PC-9 (cell line): ENCODE measurements around the gene APLF. TPM values are rescaled to one million over a fixed set of nuclear protein-coding genes. Genes with fewer than 3 reads are reported as not detected.

Experiments used
- BruUV-seq: library from RNA; stranded (reverse); fragments of 400-500 nt; replicated peaks from 2 replicates; lab custom pipeline; 2021; lab: Mats Ljungman, UMichigan
- CTCF ChIA-PET: fragments of 300-600 bp; sonication (Branson Sonifier 250); formaldehyde crosslinking; loops from one replicate; lab custom pipeline; 2022; ENCODE audit warnings: antibody characterized with exemption; lab: Charles Lee
- POLR2A ChIA-PET: fragments of 300-600 bp; sonication (Branson Sonifier 250); formaldehyde crosslinking; loops from one replicate; lab custom pipeline; 2022; ENCODE audit warnings: antibody characterized with exemption; ENCODE audit not compliant: unreplicated experiment; lab: Charles Lee
- DNase-seq, 2 experiments: peaks; one replicate each; pipeline versions ENCODE4 v3.0.0 to v3.0.0-alpha.2; 2015 to 2022; ENCODE audit warnings: mixed read lengths in 1 of 2
- H2AFZ ChIP-seq: fragments of 200-600 bp; sonication (generic); 2 replicates; pipeline ENCODE4 v1.8.1; 2017; ENCODE audit warnings: antibody characterized with exemption
- H3F3A ChIP-seq: fragments of 200-600 bp; sonication (generic); 2 replicates; pipeline ENCODE4 v1.8.1; 2017; ENCODE audit warnings: antibody characterized with exemption, mild to moderate bottlenecking, low read depth; ENCODE audit not compliant: insufficient read depth
- H3K27ac ChIP-seq: fragments of 200-600 bp; sonication (generic); 2 replicates; pipeline ENCODE4 v1.6.1; 2016; ENCODE audit warnings: mixed run types
- H3K27me3 ChIP-seq: fragments of 200-600 bp; sonication (generic); 2 replicates; pipeline ENCODE4 v1.6.1; 2016; ENCODE audit warnings: low read depth, mixed run types; ENCODE audit not compliant: insufficient read depth
- H3K36me3 ChIP-seq: fragments of 200-600 bp; sonication (generic); 2 replicates; pipeline ENCODE4 v1.6.1; 2016; ENCODE audit warnings: low read depth, mixed run types
- H3K4me1 ChIP-seq: fragments of 200-600 bp; sonication (generic); replicated peaks from 2 replicates; pipeline ENCODE4 v1.6.1; 2016; ENCODE audit warnings: mixed run types; ENCODE audit not compliant: insufficient read depth
- H3K4me2 ChIP-seq: fragments of 200-600 bp; sonication (generic); 2 replicates; pipeline ENCODE4 v1.6.1; 2017; ENCODE audit warnings: mixed run types
- H3K4me3 ChIP-seq: fragments of 200-600 bp; sonication (generic); 2 replicates; pipeline ENCODE4 v1.6.1; 2016; ENCODE audit warnings: mixed run types
- H3K79me2 ChIP-seq: fragments of 200-600 bp; sonication (generic); 2 replicates; pipeline ENCODE4 v1.6.1; 2017; ENCODE audit warnings: low read depth, mixed run types
- H3K9me2 ChIP-seq: fragments of 200-600 bp; sonication (generic); 2 replicates; pipeline ENCODE4 v1.8.1; 2017; ENCODE audit warnings: mild to moderate bottlenecking; ENCODE audit not compliant: insufficient read depth
- H3K9me3 ChIP-seq: fragments of 200-600 bp; sonication (generic); 2 replicates; pipeline ENCODE4 v1.8.1; 2016; ENCODE audit warnings: low read depth; ENCODE audit not compliant: insufficient read depth
- H4K20me1 ChIP-seq: fragments of 200-600 bp; sonication (generic); 2 replicates; pipeline ENCODE4 v1.8.1; 2017; ENCODE audit not compliant: insufficient read depth
- EZH2 ChIP-seq: fragments of 200-600 bp; sonication (generic); IDR thresholded peaks from 2 replicates; pipeline ENCODE4 v1.8.0; 2017; ENCODE audit warnings: antibody characterized with exemption, low read depth
- intact Hi-C: fragments of 100-400 bp; cut with micrococcal nuclease; formaldehyde crosslinking; loops from one replicate; pipeline ENCODE4 v1.10.0; 2022; ENCODE audit not compliant: unreplicated experiment
- total RNA-seq: library from RNA; stranded (reverse); gene quantifications from 2 replicates; pipeline ENCODE4 v1.2.3, GENCODE V29; 2021
- TF ChIP-seq, protein P1 (sequence below): fragments of 200-600 bp; sonication (generic); conservative IDR thresholded peaks from 2 replicates; pipeline ENCODE4 v1.6.1; 2017; ENCODE audit warnings: mixed run types, antibody characterized with exemption, mild to moderate bottlenecking, moderate library complexity

The APLF gene
- total RNA-seq, 1 experiment from 2014 or later = 4.5 TPM

DNA sequence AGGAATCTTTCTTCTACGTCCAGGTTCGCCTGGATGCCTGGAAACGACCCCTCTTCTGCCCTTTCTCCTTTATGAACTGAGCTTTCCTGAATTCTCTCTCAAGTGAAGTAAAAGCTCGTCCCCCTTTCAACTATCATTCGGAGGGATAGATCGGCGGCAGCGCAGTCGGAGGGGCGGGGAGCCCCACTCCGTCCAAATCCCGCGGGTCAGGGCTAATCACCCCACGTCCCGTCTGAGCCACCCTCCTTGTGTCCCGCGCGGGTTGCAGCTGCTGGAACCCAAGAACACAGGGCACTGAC lies 658 bp upstream of the APLF start:
- ChIA-PET CTCF (interaction anchor here (0.6 to 0.7 kb wide), 4 partner anchors 21 to 599 kb away, joined by 3 to 9 read pairs (median 6); partner anchors contain the start of gene ANTXR1), POLR2A (interaction anchor here (0.5 to 0.7 kb wide), 5 partner anchors 21 to 522 kb away, joined by 3 to 7 read pairs (median 4); no protein-coding TSS in a partner anchor)
- Histone ChIP-seq H3K27ac (peak overlapping the region; percentile 31), H3K27me3 (no peaks in the 10 kb centered on the region), H4K20me1 (no peaks in the 10 kb centered on the region), H3K4me2 (peak overlapping the region; percentile 88), H3K4me3 (peak overlapping the region; percentile 76), H3K4me1 (peaks cover 17% of the 10 kb centered on the region), H3K9me3 (no peaks in the 10 kb centered on the region; the same call in 1 of the 2 replicates), H3K9me2 (no peaks in the 10 kb centered on the region), H3K36me3 (no peaks in the 10 kb centered on the region), H3K79me2 (no peaks in the 10 kb centered on the region), H2AFZ (peak overlapping the region; percentile 98), H3F3A (no peaks in the 10 kb centered on the region)
- intact Hi-C loops = loop anchor here (5.0 to 10.0 kb wide), 3 partner anchors 441 to 838 kb away; partner anchors contain the start of gene ANTXR1
- DNase-seq = no peak
- TF ChIP-seq EZH2 = no peak
- TF ChIP-seq, protein P1, sequence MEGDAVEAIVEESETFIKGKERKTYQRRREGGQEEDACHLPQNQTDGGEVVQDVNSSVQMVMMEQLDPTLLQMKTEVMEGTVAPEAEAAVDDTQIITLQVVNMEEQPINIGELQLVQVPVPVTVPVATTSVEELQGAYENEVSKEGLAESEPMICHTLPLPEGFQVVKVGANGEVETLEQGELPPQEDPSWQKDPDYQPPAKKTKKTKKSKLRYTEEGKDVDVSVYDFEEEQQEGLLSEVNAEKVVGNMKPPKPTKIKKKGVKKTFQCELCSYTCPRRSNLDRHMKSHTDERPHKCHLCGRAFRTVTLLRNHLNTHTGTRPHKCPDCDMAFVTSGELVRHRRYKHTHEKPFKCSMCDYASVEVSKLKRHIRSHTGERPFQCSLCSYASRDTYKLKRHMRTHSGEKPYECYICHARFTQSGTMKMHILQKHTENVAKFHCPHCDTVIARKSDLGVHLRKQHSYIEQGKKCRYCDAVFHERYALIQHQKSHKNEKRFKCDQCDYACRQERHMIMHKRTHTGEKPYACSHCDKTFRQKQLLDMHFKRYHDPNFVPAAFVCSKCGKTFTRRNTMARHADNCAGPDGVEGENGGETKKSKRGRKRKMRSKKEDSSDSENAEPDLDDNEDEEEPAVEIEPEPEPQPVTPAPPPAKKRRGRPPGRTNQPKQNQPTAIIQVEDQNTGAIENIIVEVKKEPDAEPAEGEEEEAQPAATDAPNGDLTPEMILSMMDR = no peak
- BruUV-seq = TSS peak; percentile 81

- Histone ChIP-seq H3K4me2 (peak overlapping the region; percentile 98), H3K4me1 (peaks cover 17% of the 10 kb centered on the region), H4K20me1 (no peaks in the 10 kb centered on the region), H3K4me3 (peak overlapping the region; percentile 76; the same call in 1 of the 2 replicates), H3F3A (no peaks in the 10 kb centered on the region), H3K36me3 (no peaks in the 10 kb centered on the region), H3K9me3 (no peaks in the 10 kb centered on the region; the same call in 1 of the 2 replicates), H3K79me2 (no peaks in the 10 kb centered on the region), H2AFZ (no peak overlapping the region), H3K9me2 (no peaks in the 10 kb centered on the region), H3K27me3 (no peaks in the 10 kb centered on the region), H3K27ac (no peak overlapping the region)
- no TSS peak for BruUV-seq
- ChIA-PET CTCF (interaction anchor here (0.6 kb wide), 1 partner anchor 57 kb away, joined by 3 read pairs; no protein-coding TSS in a partner anchor), POLR2A (no interaction called here)
- intact Hi-C loops = loop anchor here (5.0 to 10.0 kb wide), 3 partner anchors 438 to 836 kb away; partner anchors contain the start of gene ANTXR1
- TF ChIP-seq EZH2 = no peak
- TF ChIP-seq, protein P1 = no peak
- no peak for DNase-seq
Measured at GRCh38 chr2:68468801-68469200, 1.4 kb downstream of the APLF start.

- POLR2A ChIA-PET = no interaction called here
- no peaks in the 10 kb centered on the region for H3K9me2 ChIP-seq
- H4K20me1 ChIP-seq = no peaks in the 10 kb centered on the region
Measured at GRCh38 chr2:68469935-68470334, 2.5 kb downstream of the APLF start.

More at GRCh38 chr2:68469935-68470334, 2.5 kb downstream of the APLF start:
- H3K36me3 ChIP-seq = no peaks in the 10 kb centered on the region
- no peak overlapping the region for H3K4me2 ChIP-seq
- H3K27ac ChIP-seq = no peak overlapping the region
- H3K9me3 ChIP-seq = no peaks in the 10 kb centered on the region; the same call in 1 of the 2 replicates
- peaks cover 22% of the 10 kb centered on the region for H3K4me1 ChIP-seq
- intact Hi-C loops = loop anchor here (5.0 to 10.0 kb wide), 3 partner anchors 437 to 835 kb away; partner anchors contain the start of gene ANTXR1
- H3F3A ChIP-seq = no peaks in the 10 kb centered on the region
- H3K27me3 ChIP-seq = no peaks in the 10 kb centered on the region
- no peak overlapping the region for H3K4me3 ChIP-seq
- no peak overlapping the region for H2AFZ ChIP-seq
- DNase-seq = peak in 1 of 2 experiments; percentile 39
- CTCF ChIA-PET = no interaction called here
- TF ChIP-seq, protein P1 = no peak
- no peak for TF ChIP-seq EZH2
- H3K79me2 ChIP-seq = no peaks in the 10 kb centered on the region
- no TSS peak for BruUV-seq
